Neural crest cell (in vitro differentiated cells): ENCODE measurements around the gene KLHDC4. TPM values are rescaled to one million over a fixed set of nuclear protein-coding genes. Genes with fewer than 3 reads are reported as not detected.

Source experiments
- DNase-seq: peaks from one replicate; pipeline ENCODE4 v3.0.0; 2021; ENCODE audit warnings: low read depth, mixed read lengths, low spot score
- H3K27ac Mint-ChIP-seq: one replicate; pipeline ENCODE4 v1.8.0; 2021; ENCODE audit warnings: mild to moderate bottlenecking, mixed read lengths; ENCODE audit not compliant: unreplicated experiment
- H3K27me3 Mint-ChIP-seq: 2 replicates; pipeline ENCODE4 v1.8.0; 2021; ENCODE audit warnings: low read depth, mild to moderate bottlenecking, mixed read lengths
- H3K36me3 Mint-ChIP-seq: 2 replicates; pipeline ENCODE4 v1.8.0; 2021; ENCODE audit warnings: low read depth, mild to moderate bottlenecking, mixed read lengths
- H3K4me1 Mint-ChIP-seq: 2 replicates; pipeline ENCODE4 v1.8.0; 2021; ENCODE audit warnings: mixed read lengths
- H3K4me3 Mint-ChIP-seq: one replicate; pipeline ENCODE4 v1.8.0; 2021; ENCODE audit warnings: mild to moderate bottlenecking, mixed read lengths
- H3K9me3 Mint-ChIP-seq: 2 replicates; pipeline ENCODE4 v1.8.0; 2021; ENCODE audit warnings: mixed read lengths
- total RNA-seq: library from RNA; stranded (reverse); gene quantifications from 2 replicates; pipeline ENCODE4 v1.2.1, GENCODE V29; 2021
- TF ChIP-seq, protein P1 (sequence below): fragments of 200-600 bp; sonication (generic); conservative IDR thresholded peaks from 2 replicates; pipeline ENCODE4 v1.5.0; 2021; ENCODE audit warnings: antibody characterized with exemption, mild to moderate bottlenecking

KLHDC4 gene
- total RNA-seq, 1 donor from 2014 or later, result 57.0 TPM

GRCh38 chr16:87693827-87694226 lies 72.0 kb downstream of the KLHDC4 start:
- no peaks in the 10 kb centered on the region for H3K36me3 Mint-ChIP-seq
- no peak overlapping the region for H3K27ac Mint-ChIP-seq
- H3K27me3 Mint-ChIP-seq, result no peaks in the 10 kb centered on the region
- H3K4me3 Mint-ChIP-seq, result no peak overlapping the region
- H3K9me3 Mint-ChIP-seq, result no peaks in the 10 kb centered on the region
- no peaks in the 10 kb centered on the region for H3K4me1 Mint-ChIP-seq
- DNase-seq, result no peak
- TF ChIP-seq, protein P1, sequence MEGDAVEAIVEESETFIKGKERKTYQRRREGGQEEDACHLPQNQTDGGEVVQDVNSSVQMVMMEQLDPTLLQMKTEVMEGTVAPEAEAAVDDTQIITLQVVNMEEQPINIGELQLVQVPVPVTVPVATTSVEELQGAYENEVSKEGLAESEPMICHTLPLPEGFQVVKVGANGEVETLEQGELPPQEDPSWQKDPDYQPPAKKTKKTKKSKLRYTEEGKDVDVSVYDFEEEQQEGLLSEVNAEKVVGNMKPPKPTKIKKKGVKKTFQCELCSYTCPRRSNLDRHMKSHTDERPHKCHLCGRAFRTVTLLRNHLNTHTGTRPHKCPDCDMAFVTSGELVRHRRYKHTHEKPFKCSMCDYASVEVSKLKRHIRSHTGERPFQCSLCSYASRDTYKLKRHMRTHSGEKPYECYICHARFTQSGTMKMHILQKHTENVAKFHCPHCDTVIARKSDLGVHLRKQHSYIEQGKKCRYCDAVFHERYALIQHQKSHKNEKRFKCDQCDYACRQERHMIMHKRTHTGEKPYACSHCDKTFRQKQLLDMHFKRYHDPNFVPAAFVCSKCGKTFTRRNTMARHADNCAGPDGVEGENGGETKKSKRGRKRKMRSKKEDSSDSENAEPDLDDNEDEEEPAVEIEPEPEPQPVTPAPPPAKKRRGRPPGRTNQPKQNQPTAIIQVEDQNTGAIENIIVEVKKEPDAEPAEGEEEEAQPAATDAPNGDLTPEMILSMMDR, result no peak

DNA sequence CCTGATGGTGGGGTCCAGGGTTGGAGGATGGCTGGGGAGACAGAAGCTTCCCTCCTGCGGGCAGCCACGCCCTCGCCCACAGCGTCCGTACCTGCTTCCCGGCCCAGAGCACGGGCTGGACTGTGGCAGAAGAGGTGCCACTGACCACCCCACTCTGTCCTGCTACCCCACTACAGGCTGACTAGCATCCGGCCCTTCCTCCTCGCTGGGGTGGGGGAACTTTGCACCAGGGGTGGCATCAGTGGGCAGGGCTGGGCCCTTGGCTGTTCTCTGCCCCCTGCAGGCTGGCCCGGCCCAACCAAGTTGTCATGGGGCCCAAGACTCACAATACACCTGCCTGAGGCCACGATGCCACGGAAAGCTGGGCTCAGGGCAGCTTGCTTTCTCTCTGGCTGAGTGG lies 73.0 kb downstream of the KLHDC4 start:
- Mint-ChIP-seq H3K27me3 (no peaks in the 10 kb centered on the region), H3K4me1 (no peaks in the 10 kb centered on the region)
- no peak for DNase-seq

GRCh38 chr16:87692176-87692575 lies 73.6 kb downstream of the KLHDC4 start:
- H3K27me3 Mint-ChIP-seq, result no peaks in the 10 kb centered on the region
- no peaks in the 10 kb centered on the region for H3K4me1 Mint-ChIP-seq
- H3K36me3 Mint-ChIP-seq, result no peaks in the 10 kb centered on the region
- H3K9me3 Mint-ChIP-seq, result no peaks in the 10 kb centered on the region
- TF ChIP-seq, protein P1, result no peak
- no peak overlapping the region for H3K4me3 Mint-ChIP-seq
- DNase-seq, result no peak
- no peak overlapping the region for H3K27ac Mint-ChIP-seq

More for the DNA sequence above, 73.0 kb downstream of the KLHDC4 start:
- Mint-ChIP-seq H3K27ac (no peak overlapping the region), H3K9me3 (no peaks in the 10 kb centered on the region), H3K36me3 (no peaks in the 10 kb centered on the region), H3K4me3 (no peak overlapping the region)
- TF ChIP-seq, protein P1, result no peak

DNA sequence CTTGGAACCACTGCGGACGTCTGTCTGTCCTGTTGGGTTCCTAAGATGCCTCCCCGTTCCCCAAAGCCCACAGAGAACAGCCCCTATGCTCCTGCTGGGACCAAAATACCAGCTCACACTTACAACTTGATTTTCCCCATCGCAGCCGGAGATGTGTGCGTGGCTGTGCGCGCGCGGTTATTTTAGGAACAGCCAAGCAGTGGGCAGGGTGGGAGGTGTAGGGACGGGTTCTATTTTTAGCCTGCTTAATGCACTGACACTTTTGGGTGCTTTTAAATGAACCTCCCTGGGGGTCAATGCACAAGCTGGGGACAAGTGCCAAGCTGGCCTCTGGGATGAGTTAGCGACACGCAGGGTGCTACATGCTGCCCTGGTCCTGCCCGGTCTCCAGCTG lies 74.1 kb downstream of the KLHDC4 start:
- TF ChIP-seq, protein P1, result no peak
- Mint-ChIP-seq H3K9me3 (no peaks in the 10 kb centered on the region), H3K27ac (peak overlapping the region; percentile 62), H3K4me3 (no peak overlapping the region), H3K36me3 (no peaks in the 10 kb centered on the region), H3K27me3 (no peaks in the 10 kb centered on the region), H3K4me1 (no peaks in the 10 kb centered on the region)
- no peak for DNase-seq

DNA sequence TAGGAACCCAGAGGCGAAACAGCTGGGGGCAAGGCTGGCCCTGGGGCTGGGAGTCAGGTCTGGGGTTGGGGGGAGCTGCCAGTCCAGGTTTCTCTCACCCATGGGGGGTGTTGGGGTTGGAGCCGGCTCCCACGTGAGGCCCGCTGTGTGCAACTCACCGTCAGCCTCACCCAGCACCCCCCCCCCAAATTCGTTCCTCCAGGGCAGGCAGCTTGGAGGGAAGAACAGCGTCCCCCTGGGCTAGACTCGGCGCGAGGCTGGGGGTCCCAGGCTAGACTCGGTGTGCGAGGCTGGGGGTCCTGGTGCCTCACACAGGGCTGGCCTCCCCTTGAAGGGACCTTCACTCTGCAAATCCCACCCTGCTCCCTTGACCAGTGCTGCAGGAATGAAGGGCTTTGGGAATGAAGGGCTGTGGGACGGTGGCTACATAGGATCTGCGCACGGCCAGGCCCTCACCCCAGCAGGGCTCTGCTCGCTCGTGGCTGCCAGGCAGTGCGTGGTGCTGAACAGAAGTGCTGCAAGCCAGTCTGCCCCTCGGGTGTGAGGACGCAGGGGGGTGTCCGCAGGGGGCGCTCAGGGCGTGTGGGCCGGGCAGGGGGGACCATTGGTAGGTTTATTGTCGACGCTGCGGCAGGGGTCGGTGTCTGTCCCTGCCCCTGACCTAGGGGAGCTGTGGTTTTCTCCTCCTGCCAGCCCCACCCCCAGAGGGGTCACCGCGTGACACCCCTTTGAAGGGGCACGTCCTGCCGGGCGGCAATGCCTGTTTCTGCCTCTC lies 74.7 kb downstream of the KLHDC4 start:
- H3K36me3 Mint-ChIP-seq, result no peaks in the 10 kb centered on the region
- no peak overlapping the region for H3K4me3 Mint-ChIP-seq
- H3K9me3 Mint-ChIP-seq, result no peaks in the 10 kb centered on the region
- no peaks in the 10 kb centered on the region for H3K4me1 Mint-ChIP-seq
- no peaks in the 10 kb centered on the region for H3K27me3 Mint-ChIP-seq
- no peak for DNase-seq
- H3K27ac Mint-ChIP-seq, result peak overlapping the region; percentile 62
- TF ChIP-seq, protein P1, result no peak
